ENCODE data around the gene TOX2.

Gene TOX2

GRCh38 chr20:43895235-43895634 is 19.4 kb upstream of the TOX2 start:
- no peak for TF ChIP-seq CTCF (IDR thresholded peaks at IDR 0.05; ENCODE audit: extremely low read depth, insufficient read depth, missing control alignments)
- no peak for DNase-seq (ENCODE audit: low spot score)
- in situ Hi-C loops (cut with MboI; ENCODE audit: low pct_unique_long_range_greater_than_20kb, low sequenced_read_pairs, unreplicated experiment), result no loop called here

GRCh38 chr20:43899274-43900120 is 15.2 kb upstream of the TOX2 start:
- in situ Hi-C loops (cut with MboI; ENCODE audit: low pct_unique_long_range_greater_than_20kb, low sequenced_read_pairs, unreplicated experiment), result no loop called here
- no peak for TF ChIP-seq CTCF (IDR thresholded peaks at IDR 0.05; ENCODE audit: extremely low read depth, insufficient read depth, missing control alignments)
- no peak for DNase-seq (ENCODE audit: low spot score)

- no peak for DNase-seq (ENCODE audit: low spot score)
- in situ Hi-C loops (cut with MboI; ENCODE audit: low pct_unique_long_range_greater_than_20kb, low sequenced_read_pairs, unreplicated experiment), result no loop called here
- no peak for TF ChIP-seq CTCF (IDR thresholded peaks at IDR 0.05; ENCODE audit: extremely low read depth, insufficient read depth, missing control alignments)
Observed at GRCh38 chr20:43900121-43900466, 14.6 kb upstream of the TOX2 start.

GRCh38 chr20:43900496-43900895 is 14.2 kb upstream of the TOX2 start:
- in situ Hi-C loops (cut with MboI; ENCODE audit: low pct_unique_long_range_greater_than_20kb, low sequenced_read_pairs, unreplicated experiment), result no loop called here
- no peak for TF ChIP-seq CTCF (IDR thresholded peaks at IDR 0.05; ENCODE audit: extremely low read depth, insufficient read depth, missing control alignments)
- DNase-seq (ENCODE audit: low spot score), result no peak

- no peak for DNase-seq (ENCODE audit: low spot score)
- in situ Hi-C loops (cut with MboI; ENCODE audit: low pct_unique_long_range_greater_than_20kb, low sequenced_read_pairs, unreplicated experiment), result no loop called here
- no peak for TF ChIP-seq CTCF (IDR thresholded peaks at IDR 0.05; ENCODE audit: extremely low read depth, insufficient read depth, missing control alignments)
Observed at GRCh38 chr20:43901296-43901695, 13.4 kb upstream of the TOX2 start.

GRCh38 chr20:43903953-43904826 is 10.5 kb upstream of the TOX2 start:
- in situ Hi-C loops (cut with MboI; ENCODE audit: low pct_unique_long_range_greater_than_20kb, low sequenced_read_pairs, unreplicated experiment), result no loop called here
- no peak for TF ChIP-seq CTCF (IDR thresholded peaks at IDR 0.05; ENCODE audit: extremely low read depth, insufficient read depth, missing control alignments)
- DNase-seq (ENCODE audit: low spot score), result no peak

Measured in GM13977 (cell line).